Measurements from ENCODE around the gene ZSCAN22.
"Not testable (repeated sequence)": the region's sequence is repeated elsewhere in the genome, so short reads cannot be mapped to it uniquely, and the experiment has no call there.

The ZSCAN22 gene

GRCh38 chr19:58319241-58319640 lies 7.6 kb upstream of the ZSCAN22 start:
- no peak for DNase-seq

DNA sequence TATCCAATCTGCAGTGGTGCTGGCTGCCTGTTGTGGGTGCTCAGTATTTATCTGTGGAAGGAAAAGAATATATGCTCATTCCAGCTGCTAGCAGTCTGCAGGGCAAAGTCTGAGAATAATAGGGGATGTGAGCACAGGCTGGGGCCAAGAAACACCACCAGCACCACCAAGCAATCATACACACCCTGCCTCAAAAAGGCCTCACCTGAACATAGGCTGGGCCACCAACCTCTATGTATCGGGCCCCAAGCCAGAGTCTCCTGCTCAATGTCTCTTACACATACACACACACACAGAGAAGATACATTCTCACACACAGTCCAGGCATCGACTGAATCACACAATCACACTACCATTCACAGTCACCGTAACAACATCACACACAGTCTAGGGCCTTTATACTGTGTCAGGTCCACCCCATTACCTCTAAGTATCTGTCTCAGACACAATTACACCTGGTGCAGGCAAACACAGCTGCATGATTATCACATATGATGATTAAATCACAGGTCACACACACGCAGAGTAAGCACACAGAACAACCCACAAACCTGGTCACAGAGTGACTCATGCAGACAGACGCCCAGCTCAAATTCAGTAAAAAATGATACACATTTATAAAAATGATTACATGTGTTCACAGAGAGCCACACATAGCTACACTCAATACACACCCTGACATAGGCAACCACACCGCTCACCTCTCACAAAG lies 1.3 kb upstream of the ZSCAN22 start:
- DNase-seq, result no peak

DNA sequence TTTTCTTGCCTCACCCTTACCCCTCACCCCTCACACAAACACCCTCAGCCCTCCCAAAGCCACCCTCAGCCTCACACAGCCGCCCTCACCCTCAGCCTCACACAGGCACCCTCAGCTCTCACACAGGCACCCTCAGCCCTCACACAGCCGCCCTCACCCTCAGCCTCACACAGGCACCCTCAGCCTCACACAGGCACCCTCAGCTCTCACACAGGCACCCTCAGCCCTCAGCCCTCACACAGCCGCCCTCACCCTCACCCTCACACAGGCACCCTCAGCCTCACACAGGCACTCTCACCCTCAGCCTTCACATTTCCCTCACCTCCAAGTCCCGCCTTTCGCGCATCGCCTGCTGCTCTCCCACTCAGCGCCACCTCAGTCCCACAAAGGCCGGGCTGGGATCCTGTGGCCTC lies 287 bp upstream of the ZSCAN22 start:
- no peak for DNase-seq

GRCh38 chr19:58328999-58329398 lies 2.2 kb downstream of the ZSCAN22 start:
- peak; percentile 76 for DNase-seq

- DNase-seq, result peak; percentile 65
Observed at GRCh38 chr19:58330458-58330857, 3.7 kb downstream of the ZSCAN22 start.

GRCh38 chr19:58332697-58333096 lies 5.9 kb downstream of the ZSCAN22 start:
- no peak for DNase-seq

DNA sequence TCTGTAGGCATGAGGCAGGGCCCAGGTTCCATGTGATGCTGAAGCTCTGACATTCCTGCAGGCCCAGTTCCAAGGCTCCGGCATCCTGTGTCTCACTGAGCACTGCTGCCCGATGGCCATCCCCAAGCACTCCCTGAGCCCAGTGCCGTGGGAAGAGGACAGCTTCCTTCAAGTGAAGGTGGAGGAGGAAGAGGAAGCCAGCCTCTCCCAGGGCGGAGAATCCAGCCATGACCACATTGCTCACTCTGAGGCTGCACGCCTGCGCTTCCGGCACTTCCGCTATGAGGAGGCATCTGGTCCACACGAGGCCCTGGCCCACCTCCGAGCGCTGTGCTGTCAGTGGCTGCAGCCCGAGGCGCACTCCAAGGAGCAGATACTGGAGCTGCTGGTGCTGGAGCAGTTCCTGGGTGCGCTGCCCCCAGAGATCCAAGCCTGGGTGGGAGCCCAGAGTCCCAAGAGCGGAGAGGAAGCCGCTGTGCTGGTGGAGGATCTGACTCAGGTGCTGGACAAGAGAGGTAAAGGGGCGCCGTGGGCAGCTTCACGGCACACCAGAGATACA lies 8.0 kb downstream of the ZSCAN22 start:
- DNase-seq, result no peak

- DNase-seq, result no peak
Observed at GRCh38 chr19:58335630-58336029, 8.8 kb downstream of the ZSCAN22 start.

- DNase-seq, result no peak
Observed at GRCh38 chr19:58336216-58336615, 9.4 kb downstream of the ZSCAN22 start.

DNA sequence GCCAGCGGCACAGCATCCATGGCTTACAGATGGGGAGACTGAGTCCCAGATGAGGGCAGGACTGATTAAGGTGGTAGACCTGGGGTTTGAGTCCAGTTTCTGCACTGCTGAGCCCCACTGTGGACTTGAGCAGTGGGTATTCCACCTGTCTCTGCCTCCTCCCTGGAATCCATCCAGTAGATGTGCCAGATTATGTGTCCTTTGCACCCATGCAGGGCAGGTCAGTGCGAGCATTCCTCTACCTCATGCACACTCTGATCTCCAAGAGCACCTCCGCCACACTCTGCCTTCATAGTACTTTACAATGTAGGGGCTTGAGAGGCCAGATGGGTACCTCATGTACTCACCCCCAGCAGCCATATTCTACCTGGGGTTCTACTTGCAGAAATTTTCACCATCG lies 10.0 kb downstream of the ZSCAN22 start:
- no peak for DNase-seq

- DNase-seq, result no peak
Observed at GRCh38 chr19:58338336-58338735, 11.5 kb downstream of the ZSCAN22 start.

DNA sequence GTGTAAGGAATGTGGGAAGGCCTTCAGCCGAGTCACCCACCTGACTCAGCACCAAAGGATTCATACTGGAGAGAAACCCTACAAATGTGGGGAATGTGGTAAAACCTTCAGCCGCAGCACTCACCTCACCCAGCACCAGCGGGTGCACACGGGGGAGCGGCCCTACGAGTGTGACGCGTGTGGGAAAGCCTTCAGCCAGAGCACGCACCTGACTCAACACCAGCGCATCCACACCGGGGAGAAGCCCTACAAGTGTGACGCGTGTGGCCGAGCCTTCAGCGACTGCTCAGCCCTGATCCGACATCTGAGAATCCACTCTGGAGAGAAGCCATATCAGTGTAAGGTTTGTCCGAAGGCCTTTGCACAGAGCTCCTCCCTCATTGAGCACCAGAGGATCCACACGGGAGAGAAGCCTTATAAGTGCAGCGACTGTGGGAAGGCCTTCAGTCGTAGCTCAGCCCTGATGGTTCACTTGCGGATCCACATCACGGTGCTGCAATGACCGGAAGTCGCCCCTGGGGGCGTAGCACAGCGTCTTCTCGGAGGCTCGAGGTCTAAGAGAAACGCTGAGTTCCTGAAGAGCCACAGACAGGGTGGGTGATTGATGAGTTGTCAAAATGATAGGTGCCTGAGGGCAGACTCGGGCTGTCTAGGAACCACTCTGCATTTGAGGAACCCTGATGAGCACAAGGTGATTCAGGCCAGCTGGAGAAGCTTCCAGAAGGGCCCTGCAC lies 12.2 kb downstream of the ZSCAN22 start:
- peak; percentile 71 for DNase-seq

- DNase-seq, result no peak
Observed at GRCh38 chr19:58345558-58345957, 18.8 kb downstream of the ZSCAN22 start.

- peak; percentile 93 for DNase-seq
Observed at GRCh38 chr19:58346961-58347929, 20.5 kb downstream of the ZSCAN22 start.

GRCh38 chr19:58348080-58348479 lies 21.3 kb downstream of the ZSCAN22 start:
- DNase-seq, result not testable (repeated sequence)

GRCh38 chr19:58349590-58349989 lies 22.8 kb downstream of the ZSCAN22 start:
- DNase-seq, result no peak

DNA sequence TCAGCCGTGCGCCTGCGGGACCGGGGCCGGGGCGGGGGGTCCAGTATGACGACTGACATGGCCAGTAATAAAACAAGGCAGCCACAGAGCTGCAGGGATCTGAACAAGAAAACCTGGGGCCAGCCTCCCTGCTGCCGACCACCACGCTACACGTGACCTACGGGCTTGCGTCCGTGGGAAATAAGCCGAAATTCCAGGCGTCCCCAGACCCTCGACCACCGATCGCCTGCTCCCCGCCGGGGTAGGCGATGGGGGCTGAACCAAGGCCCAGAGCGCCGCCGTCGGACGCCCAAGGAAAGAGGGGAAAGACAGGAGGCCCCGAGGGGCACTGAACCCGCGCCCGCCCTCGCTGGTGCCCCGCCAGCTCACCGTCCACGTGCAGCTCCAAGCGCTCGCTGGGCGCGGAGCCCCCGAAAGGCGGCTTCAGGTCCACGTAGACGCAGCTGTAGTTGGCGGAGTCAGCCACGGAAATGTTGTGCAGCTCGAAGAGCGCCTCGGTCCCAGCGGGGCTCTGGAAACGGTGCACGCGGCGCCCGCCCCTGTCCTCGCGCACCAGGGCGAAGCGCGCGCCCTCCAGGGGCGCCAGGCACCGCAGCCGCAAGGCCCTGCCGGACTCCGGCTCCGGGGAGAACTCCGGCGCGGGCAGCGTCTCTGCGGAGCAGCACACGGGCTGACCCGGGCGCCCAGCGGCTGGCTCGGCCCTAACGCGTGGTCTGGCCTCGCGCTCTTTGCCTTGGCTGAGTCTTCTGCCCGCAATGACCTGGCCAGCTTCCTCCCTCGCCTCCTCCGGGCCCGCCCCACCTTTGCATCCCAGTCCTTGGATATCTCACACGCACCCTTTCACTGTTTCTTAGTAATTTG lies 23.4 kb downstream of the ZSCAN22 start:
- DNase-seq, result no peak

DNA sequence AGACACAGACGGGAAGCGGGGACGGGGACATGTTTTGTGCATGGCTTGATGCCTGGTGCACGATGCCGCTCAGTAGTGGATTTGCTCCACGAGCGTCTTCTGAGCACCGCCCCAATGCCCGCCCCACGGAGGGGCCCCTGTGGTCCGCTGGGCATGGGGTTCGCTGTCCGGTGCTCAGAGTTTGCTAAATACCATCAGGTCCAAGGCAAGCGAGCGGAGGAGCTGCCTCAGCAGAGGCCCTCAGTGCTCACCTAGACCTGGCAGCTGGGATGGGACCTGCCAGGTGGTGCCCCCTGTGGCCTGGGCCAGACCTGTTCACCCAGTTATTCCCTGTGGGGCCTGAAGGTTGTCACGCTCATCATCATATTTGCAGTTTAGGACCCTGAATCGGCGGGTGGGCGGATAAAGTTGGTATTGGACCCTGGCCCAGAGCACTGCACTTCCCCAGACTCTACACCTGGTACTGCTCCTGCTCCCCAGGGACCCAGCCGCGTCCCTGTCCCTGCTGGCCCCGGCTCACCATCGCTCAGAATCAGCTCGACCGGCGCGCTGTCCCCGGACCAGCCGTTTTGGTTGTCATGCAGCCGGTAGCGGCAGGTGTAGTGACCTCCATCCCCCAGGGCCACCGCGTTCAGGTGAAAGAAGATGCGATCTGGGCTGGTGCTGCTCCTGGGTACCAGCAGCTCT lies 24.2 kb downstream of the ZSCAN22 start:
- DNase-seq, result no peak

DNA sequence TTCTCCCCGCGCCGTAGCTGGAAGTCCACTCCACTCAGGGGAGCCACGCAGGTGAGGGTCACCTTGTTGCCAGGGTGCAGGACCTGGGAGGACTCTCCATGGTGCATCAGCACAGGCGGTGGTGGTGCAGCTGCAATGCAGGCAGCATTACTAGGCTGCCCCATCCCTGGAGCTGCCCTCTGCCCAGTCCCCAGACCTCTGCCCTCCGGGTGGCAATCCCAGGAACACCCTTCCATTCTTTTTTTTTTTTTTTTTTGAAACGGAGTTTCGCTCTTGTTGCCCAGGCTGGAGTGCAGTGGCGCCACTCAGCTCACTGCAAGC lies 24.7 kb downstream of the ZSCAN22 start:
- DNase-seq, result no peak

DNA sequence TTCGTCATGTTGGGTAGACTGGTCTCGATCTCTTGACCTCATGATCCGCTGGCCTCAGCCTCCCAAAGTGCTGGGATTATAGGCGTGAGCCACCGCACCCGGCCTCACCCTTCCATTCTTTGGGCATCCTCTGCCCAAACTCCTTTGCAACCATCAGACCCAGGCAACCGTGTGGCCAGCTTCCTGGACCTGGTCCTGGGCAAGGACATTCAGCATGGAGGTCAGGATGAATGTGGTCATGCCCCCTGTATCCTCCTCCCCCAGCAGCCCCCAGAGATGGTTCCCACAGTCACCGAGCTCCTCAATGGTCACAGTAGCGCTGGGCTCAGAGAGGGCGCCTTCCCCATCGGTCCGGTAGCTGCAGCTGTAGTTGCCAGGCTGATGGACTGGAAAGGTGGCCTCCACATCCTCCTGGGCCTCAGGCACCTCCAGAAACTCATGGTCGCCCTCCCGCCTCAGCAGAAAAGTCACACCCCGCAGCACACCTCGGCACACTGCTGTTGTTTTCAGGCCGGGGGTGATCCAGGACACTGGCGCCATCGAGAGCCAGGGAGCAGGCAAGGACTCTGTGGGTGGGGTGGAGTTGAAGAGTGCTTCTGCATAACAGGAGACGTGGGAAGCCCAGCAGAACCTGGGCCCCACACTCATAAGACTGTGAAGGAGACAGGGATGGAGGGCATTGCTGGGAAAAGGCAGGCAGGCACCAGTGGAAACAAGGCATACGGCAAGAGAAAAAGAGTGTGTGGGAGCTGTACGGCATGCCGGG lies 25.4 kb downstream of the ZSCAN22 start:
- DNase-seq, result no peak
